ENCODE measurements around the gene CTNND2.

- TF ChIP-seq CTCF (IDR thresholded peaks at IDR 0.05): no peak
- no peak for TF ChIP-seq EZH2 (IDR thresholded peaks at IDR 0.05; ENCODE audit: borderline replicate concordance, insufficient read depth, low read depth, low read length, poor library complexity, severe bottlenecking)
Measured at GRCh38 chr5:11607944-11608483, 296.2 kb downstream of the CTNND2 start.
